OCI-LY1 (cell line): Measurements from ENCODE around the gene ETFB.

ENCODE experiments used
- H2AFZ ChIP-seq: fragments of 200-600 bp; sonication (generic), shearing (Covaris generic); 2 replicates; pipeline ENCODE4 v1.6.0; 2014; ENCODE audit warnings: antibody characterized with exemption, mild to moderate bottlenecking, low read length
- H3F3A ChIP-seq: fragments of 200-600 bp; sonication (generic), shearing (Covaris generic); 2 replicates; pipeline ENCODE4 v1.6.0; 2014; ENCODE audit warnings: mild to moderate bottlenecking, antibody characterized with exemption, low read length, moderate library complexity; ENCODE audit not compliant: insufficient read depth
- H3K27ac ChIP-seq: fragments of 200-600 bp; sonication (generic); 2 replicates; pipeline ENCODE4 v1.5.1; 2014; ENCODE audit warnings: low read length, mixed run types, mild to moderate bottlenecking, low read depth; ENCODE audit not compliant: poor library complexity, severe bottlenecking
- H3K27me3 ChIP-seq: fragments of 200-600 bp; sonication (generic); 2 replicates; pipeline ENCODE4 v1.6.0; 2014; ENCODE audit warnings: antibody characterized with exemption, mild to moderate bottlenecking, low read length, moderate library complexity; ENCODE audit not compliant: insufficient read depth
- H3K36me3 ChIP-seq: fragments of 200-600 bp; sonication (generic); 2 replicates; pipeline ENCODE4 v1.6.1; 2014; ENCODE audit warnings: mild to moderate bottlenecking, antibody characterized with exemption, low read length, moderate library complexity, mixed read lengths; ENCODE audit not compliant: insufficient read depth
- H3K4me1 ChIP-seq: fragments of 200-600 bp; sonication (generic); 2 replicates; pipeline ENCODE4 v1.5.1; 2014; ENCODE audit warnings: mild to moderate bottlenecking, low read length, moderate library complexity; ENCODE audit not compliant: insufficient read depth, severe bottlenecking
- H3K4me2 ChIP-seq: fragments of 200-600 bp; sonication (generic), shearing (Covaris generic); 2 replicates; pipeline ENCODE4 v1.6.1; 2014; ENCODE audit warnings: low read length
- H3K4me3 ChIP-seq: fragments of 200-600 bp; sonication (generic); 2 replicates; pipeline ENCODE4 v1.5.1; 2014; ENCODE audit warnings: low read length, low read depth, mild to moderate bottlenecking, mixed read lengths; ENCODE audit not compliant: poor library complexity, severe bottlenecking
- H3K79me2 ChIP-seq: fragments of 200-600 bp; shearing (Covaris generic); 2 replicates; pipeline ENCODE4 v1.6.1; 2016; ENCODE audit warnings: mixed run types, low read length, mixed read lengths; ENCODE audit not compliant: insufficient read depth
- H3K9ac ChIP-seq: fragments of 200-600 bp; sonication (generic), shearing (Covaris generic); 2 replicates; pipeline ENCODE4 v1.6.1; 2014; ENCODE audit warnings: mild to moderate bottlenecking, low read length, mixed read lengths
- H3K9me2 ChIP-seq: fragments of 200-600 bp; sonication (generic), shearing (Covaris generic); 2 replicates; pipeline ENCODE4 v1.6.1; 2014; ENCODE audit warnings: low read depth, mild to moderate bottlenecking, low read length, mixed read lengths
- H3K9me3 ChIP-seq: fragments of 200-600 bp; shearing (Covaris generic); 2 replicates; pipeline ENCODE4 v1.6.1; 2014; ENCODE audit warnings: low read length, mixed read lengths
- H4K20me1 ChIP-seq: fragments of 200-600 bp; sonication (generic), shearing (Covaris generic); 2 replicates; pipeline ENCODE4 v1.6.0; 2016; ENCODE audit warnings: mild to moderate bottlenecking, low read length; ENCODE audit not compliant: insufficient read depth
- CTCF ChIP-seq: fragments of 200-600 bp; sonication (generic), shearing (Covaris generic); IDR thresholded peaks from 2 replicates; pipeline ENCODE4 v1.5.1; 2017; ENCODE audit warnings: mild to moderate bottlenecking, antibody characterized with exemption, low read length, moderate library complexity, mixed read lengths
- EZH2 ChIP-seq: fragments of 200-600 bp; sonication (generic), shearing (Covaris generic); IDR thresholded peaks from 2 replicates; pipeline ENCODE4 v1.8.0; 2017; ENCODE audit warnings: borderline replicate concordance, mixed run types, mild to moderate bottlenecking, antibody characterized with exemption, low read length, moderate library complexity, mixed read lengths

ETFB gene

DNA sequence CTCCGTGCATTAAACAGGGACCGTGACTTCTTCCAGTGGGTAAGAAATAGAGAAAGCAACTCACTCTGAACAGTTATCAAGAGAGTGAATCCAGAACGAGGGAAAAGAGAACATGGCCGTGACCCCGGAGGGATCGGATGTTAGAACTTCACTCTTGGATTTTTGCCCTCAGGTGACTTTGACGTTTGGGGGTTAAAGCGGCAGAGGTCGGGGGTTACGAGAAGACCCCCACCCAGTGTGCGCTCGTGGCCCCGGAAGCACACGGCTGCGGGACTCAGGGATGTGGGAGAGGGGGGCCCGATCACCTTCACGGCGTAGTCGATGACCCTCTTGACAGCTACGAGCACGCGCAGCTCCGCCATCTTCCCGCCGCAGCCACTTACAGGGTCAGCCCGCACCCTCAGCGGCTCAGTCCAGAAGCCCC lies at the start of gene ETFB:
ETFB (minus strand) TSS at position 424 of the 424 bp plus-strand sequence; CDS start at position 362, 62 bp downstream.
- H3K4me2 ChIP-seq: peak within 1 kb of the TSS; percentile 80
- H3K27me3 ChIP-seq: no peaks in the 10 kb centered on the region; the same call in 1 of the 2 replicates
- peaks cover 45% of the 10 kb centered on the region for H3K4me1 ChIP-seq
- no peak within 1 kb of the TSS for H2AFZ ChIP-seq
- H3K9me2 ChIP-seq: no peaks in the 10 kb centered on the region
- H4K20me1 ChIP-seq: no peaks in the 10 kb centered on the region
- no peaks in the 10 kb centered on the region for H3K79me2 ChIP-seq
- peak within 1 kb of the TSS; percentile 99 for H3K9ac ChIP-seq
- H3K4me3 ChIP-seq: peak within 1 kb of the TSS; percentile 90
- TF ChIP-seq EZH2: no peak
- TF ChIP-seq CTCF: peak; percentile 3; the same call in 1 of the 2 replicates
- no peaks in the 10 kb centered on the region for H3K36me3 ChIP-seq
- H3K9me3 ChIP-seq: no peaks in the 10 kb centered on the region
- H3F3A ChIP-seq: no peaks in the 10 kb centered on the region
- H3K27ac ChIP-seq: peak within 1 kb of the TSS; percentile 82

DNA sequence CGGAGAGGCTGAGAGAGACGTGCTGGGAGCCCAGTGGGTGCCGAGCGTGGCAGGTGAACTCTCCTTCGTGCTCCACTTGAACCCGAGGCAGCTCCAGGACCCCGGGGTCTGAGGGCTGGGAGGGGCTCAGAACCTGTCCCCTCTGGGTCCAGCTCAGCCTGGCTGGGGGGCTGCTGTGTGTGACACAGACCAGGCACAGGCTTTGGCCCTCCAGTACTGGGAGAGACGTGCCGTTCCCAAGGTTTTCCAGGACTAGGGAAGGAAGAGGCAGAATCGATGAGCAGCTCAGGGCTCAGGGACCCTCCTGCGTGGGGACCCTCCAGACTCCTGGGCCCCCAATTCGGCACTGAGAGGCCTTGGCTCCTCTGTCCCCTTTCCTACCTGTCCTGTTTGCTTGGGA lies 49.0 kb upstream of the ETFB start:
- H3K4me3 ChIP-seq: no peak overlapping the region
- H3K4me1 ChIP-seq: peaks cover 23% of the 10 kb centered on the region
- no peaks in the 10 kb centered on the region for H4K20me1 ChIP-seq
- no peaks in the 10 kb centered on the region for H3F3A ChIP-seq
- H3K9me2 ChIP-seq: no peaks in the 10 kb centered on the region
- no peaks in the 10 kb centered on the region for H3K9me3 ChIP-seq
- no peak overlapping the region for H3K27ac ChIP-seq
- no peak overlapping the region for H2AFZ ChIP-seq
- H3K4me2 ChIP-seq: no peak overlapping the region
- TF ChIP-seq CTCF: no peak
- TF ChIP-seq EZH2: no peak
- no peaks in the 10 kb centered on the region for H3K27me3 ChIP-seq
- H3K36me3 ChIP-seq: peaks cover 17% of the 10 kb centered on the region; the same call in 1 of the 2 replicates
- no peak overlapping the region for H3K9ac ChIP-seq
- no peaks in the 10 kb centered on the region for H3K79me2 ChIP-seq

GRCh38 chr19:51410950-51411748 lies 45.0 kb upstream of the ETFB start:
- no peak overlapping the region for H3K4me2 ChIP-seq
- H2AFZ ChIP-seq: no peak overlapping the region
- no peaks in the 10 kb centered on the region for H3K9me3 ChIP-seq
- TF ChIP-seq CTCF (no peak), EZH2 (no peak)
- H3K4me3 ChIP-seq: no peak overlapping the region
- peaks cover 24% of the 10 kb centered on the region for H3K4me1 ChIP-seq
- H3K27me3 ChIP-seq: no peaks in the 10 kb centered on the region
- H3K27ac ChIP-seq: no peak overlapping the region
- no peaks in the 10 kb centered on the region for H4K20me1 ChIP-seq
- H3F3A ChIP-seq: no peaks in the 10 kb centered on the region
- H3K36me3 ChIP-seq: peaks cover 17% of the 10 kb centered on the region; the same call in 1 of the 2 replicates
- H3K9me2 ChIP-seq: no peaks in the 10 kb centered on the region
- H3K79me2 ChIP-seq: no peaks in the 10 kb centered on the region
- H3K9ac ChIP-seq: no peak overlapping the region
